Brain microvascular endothelial cell (primary cell): ENCODE measurements around the gene WDR82.

Experiments used
- DNase-seq: peaks from one replicate; pipeline ENCODE4 v3.0.0-alpha.2; 2020
- H3K27ac ChIP-seq: fragments of 250-450 bp; sonication (Bioruptor Pico); 2 replicates; pipeline ENCODE4 v1.5.1; 2020; ENCODE audit warnings: mild to moderate bottlenecking, moderate library complexity
- H3K27me3 ChIP-seq: fragments of 250-450 bp; sonication (Bioruptor Pico); replicated peaks from 2 replicates; pipeline ENCODE4 v1.5.1; 2020; ENCODE audit warnings: mild to moderate bottlenecking
- H3K36me3 ChIP-seq: fragments of 250-450 bp; sonication (Bioruptor Pico); replicated peaks from 2 replicates; pipeline ENCODE4 v1.5.1; 2020; ENCODE audit warnings: mild to moderate bottlenecking
- H3K4me3 ChIP-seq: 2 replicates; pipeline ENCODE4 v1.5.1; 2011; ENCODE audit warnings: low read depth, mild to moderate bottlenecking, control low read depth, low read length, moderate library complexity
- CTCF ChIP-seq: IDR thresholded peaks from 2 replicates; pipeline ENCODE4 v1.5.1; 2011; ENCODE audit warnings: low read depth, mild to moderate bottlenecking, moderate library complexity, low read length, control low read depth, inconsistent platforms; ENCODE audit errors: missing control alignments
- in situ Hi-C: cut with HindIII; loops from 2 replicates; pipeline ENCODE4 v1.10.0; 2017; ENCODE audit warnings: low sequenced_read_pairs, low pct_ligation_motif_present

The WDR82 gene

GRCh38 chr3:52210550-52211046, 67.9 kb downstream of the WDR82 start:
- no peak for DNase-seq
- Histone ChIP-seq H3K36me3 (peaks cover 85% of the 10 kb centered on the region), H3K27me3 (no peaks in the 10 kb centered on the region), H3K27ac (no peak overlapping the region), H3K4me3 (no peak overlapping the region)
- in situ Hi-C loops = no loop called here
- no peak for TF ChIP-seq CTCF

GRCh38 chr3:52210037-52210436, 68.4 kb downstream of the WDR82 start:
- Histone ChIP-seq H3K4me3 (no peak overlapping the region), H3K27me3 (no peaks in the 10 kb centered on the region), H3K36me3 (peaks cover 87% of the 10 kb centered on the region), H3K27ac (no peak overlapping the region)
- TF ChIP-seq CTCF = no peak
- in situ Hi-C loops = no loop called here
- no peak for DNase-seq

- H3K4me3 ChIP-seq = no peak overlapping the region
- no peaks in the 10 kb centered on the region for H3K27me3 ChIP-seq
- no peak overlapping the region for H3K27ac ChIP-seq
- no peak for TF ChIP-seq CTCF
- no peak for DNase-seq
- H3K36me3 ChIP-seq = peaks cover 88% of the 10 kb centered on the region
- in situ Hi-C loops = no loop called here
Observed at GRCh38 chr3:52208556-52208955, 69.9 kb downstream of the WDR82 start.

GRCh38 chr3:52205727-52206372, 72.6 kb downstream of the WDR82 start:
- no peak overlapping the region for H3K27ac ChIP-seq
- in situ Hi-C loops = no loop called here
- H3K36me3 ChIP-seq = peaks cover 83% of the 10 kb centered on the region
- H3K4me3 ChIP-seq = no peak overlapping the region
- DNase-seq = no peak
- no peaks in the 10 kb centered on the region for H3K27me3 ChIP-seq
- TF ChIP-seq CTCF = no peak
